ENCODE data around the gene C2orf68.
"Not testable (repeated sequence)": the region's sequence is repeated elsewhere in the genome, so short reads cannot be mapped to it uniquely, and the experiment has no call there.

C2orf68 gene

GRCh38 chr2:85598594-85599340 is 13.1 kb downstream of the C2orf68 start:
- no peak for DNase-seq (ENCODE audit: low read depth)

- DNase-seq (ENCODE audit: low read depth): no peak
Measured at GRCh38 chr2:85597241-85597640, 14.6 kb downstream of the C2orf68 start.

GRCh38 chr2:85596486-85597143 is 15.3 kb downstream of the C2orf68 start:
- DNase-seq (ENCODE audit: low read depth): no peak

GRCh38 chr2:85596026-85596333 is 15.9 kb downstream of the C2orf68 start:
- no peak for DNase-seq (ENCODE audit: low read depth)

DNA sequence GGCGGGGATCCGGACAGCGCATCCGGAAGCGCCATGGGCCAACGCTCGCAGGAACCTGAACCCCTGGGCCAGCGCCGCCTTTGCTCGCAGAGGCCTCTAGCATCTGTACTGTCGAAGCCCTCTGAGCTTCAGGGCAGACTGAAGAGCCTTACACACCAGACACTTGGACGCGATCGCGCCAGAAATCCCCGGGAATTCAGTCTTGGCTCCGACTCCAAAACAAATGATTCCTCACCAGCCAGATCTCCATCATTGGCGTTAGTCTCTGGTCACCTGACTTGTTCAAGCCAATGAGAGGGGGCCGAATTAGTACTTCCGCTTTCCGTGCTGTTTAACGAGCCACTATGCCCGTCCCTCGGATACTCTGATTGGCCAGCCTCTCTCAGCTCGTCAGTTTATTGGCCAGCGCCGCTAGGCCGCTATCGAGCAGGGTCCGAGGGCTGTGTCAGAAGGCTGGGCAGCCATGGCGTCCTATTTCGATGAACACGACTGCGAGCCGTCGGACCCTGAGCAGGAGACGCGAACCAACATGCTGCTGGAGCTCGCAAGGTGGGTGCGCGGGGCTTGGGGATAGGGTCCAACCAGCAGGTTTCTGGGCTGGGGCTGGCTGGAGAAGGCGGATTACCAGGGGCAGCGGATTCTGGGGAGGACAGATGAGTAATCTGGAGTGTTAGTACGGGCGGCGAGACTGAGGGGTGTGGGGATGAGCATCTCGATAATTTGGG is 16.4 kb downstream of the C2orf68 start, which contains the start of gene RNF181:
RNF181 (plus strand) TSS at position 445 of the 725 bp plus-strand sequence; CDS start at position 464, 19 bp downstream.
- peak; percentile 100 for DNase-seq (ENCODE audit: low read depth)

GRCh38 chr2:85594715-85595300 is 17.1 kb downstream of the C2orf68 start:
- DNase-seq (ENCODE audit: low read depth): no peak

DNA sequence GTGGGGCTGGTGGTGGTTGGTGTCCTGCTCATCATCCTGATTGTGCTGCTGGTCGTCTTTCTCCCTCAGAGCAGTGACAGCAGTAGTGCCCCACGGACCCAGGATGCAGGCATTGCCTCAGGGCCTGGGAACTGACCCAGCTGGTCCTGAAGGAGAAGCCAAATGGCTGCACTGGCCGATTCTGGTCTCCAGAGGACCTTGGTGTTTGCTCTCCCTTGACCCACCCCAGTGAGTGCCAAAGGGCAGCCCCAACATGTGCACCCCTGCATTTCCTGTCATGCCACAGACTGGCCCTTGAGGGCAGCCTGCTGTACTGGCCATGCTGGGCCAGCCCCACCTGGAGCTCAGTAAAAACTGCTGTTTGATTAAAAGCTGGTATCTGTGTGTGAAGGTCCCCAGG is 18.8 kb downstream of the C2orf68 start:
- DNase-seq (ENCODE audit: low read depth): no peak

DNA sequence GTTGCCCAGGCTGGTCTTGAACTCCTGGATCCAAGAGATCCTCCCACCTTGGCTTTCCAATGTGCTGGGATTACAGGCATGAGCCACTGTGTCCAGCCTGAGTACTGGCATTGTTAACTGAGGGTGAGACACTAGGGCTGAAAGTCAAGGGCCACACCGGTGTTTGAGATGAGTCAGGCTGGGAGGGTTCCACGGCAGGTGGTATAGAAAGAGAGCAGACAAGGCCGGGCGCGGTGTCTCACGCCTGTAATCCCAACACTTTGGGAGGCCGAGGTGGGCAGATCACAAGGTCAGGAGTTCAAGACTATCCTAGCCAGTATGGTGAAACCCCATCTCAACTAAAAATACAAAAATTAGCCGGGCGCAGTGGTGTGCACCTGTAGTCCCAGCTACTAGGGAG is 19.6 kb downstream of the C2orf68 start:
- DNase-seq (ENCODE audit: low read depth): not testable (repeated sequence)

- no peak for DNase-seq (ENCODE audit: low read depth)
Measured at GRCh38 chr2:85591563-85591962, 20.3 kb downstream of the C2orf68 start.

DNA sequence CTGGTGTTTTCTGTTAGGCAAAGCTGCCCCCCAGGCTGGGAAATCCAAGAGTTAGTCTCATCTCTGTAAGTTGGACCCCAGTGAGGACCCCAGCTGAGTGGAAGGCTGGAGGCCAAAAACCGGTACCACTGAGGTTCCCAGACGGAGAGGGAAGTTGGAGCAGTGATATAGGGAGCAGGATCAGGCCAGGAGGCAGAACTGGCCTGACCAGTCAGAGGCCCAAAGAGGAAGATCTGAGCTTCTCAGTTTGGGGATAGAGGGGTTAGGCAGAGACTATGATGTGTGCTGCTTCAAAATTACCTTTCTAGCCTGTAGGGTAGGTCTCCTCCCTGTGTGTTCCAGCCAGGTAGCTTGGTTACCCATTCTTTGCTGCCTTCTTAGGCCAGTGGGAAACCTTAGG is 20.9 kb downstream of the C2orf68 start:
- DNase-seq (ENCODE audit: low read depth): no peak

DNA sequence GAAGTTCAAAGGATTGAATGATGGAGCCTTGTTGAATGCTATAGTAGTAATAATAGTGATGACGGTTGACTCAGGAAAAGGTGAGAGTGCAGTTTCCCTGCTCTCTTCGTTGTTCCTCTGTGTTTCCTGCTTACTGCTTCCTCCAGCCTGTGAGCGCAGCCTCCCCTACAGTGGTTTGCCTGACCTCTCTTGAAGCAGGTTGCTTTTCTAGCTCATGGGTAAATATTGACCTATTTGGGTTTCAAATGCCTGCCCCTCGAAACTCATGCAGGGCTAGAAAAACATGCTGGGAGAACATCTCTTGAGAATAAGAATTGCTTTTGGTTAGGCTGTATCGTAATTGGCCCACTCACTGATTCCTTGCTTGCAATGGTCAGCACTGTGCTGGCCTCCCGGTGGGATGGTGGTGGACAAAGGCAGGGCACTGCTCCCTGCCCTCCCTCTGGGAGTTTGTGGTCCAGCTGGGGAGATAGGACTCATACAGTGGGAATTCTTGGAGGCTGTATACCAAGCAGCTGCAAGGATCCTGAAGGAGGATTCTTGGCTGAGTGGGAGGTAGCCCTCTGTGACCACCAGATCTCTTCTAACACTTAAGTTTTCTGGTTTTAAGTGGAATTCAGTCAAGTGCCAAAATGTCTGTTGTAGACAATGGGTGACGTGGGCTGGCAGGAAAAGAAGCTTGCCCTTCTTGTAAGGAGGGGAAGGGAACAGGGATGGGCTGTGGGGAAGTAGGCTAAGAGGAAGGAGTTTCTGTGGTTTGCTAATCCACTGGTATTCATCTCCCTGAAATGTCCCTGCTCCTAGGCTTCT is 21.7 kb downstream of the C2orf68 start:
- peak; percentile 89 for DNase-seq (ENCODE audit: low read depth)

DNA sequence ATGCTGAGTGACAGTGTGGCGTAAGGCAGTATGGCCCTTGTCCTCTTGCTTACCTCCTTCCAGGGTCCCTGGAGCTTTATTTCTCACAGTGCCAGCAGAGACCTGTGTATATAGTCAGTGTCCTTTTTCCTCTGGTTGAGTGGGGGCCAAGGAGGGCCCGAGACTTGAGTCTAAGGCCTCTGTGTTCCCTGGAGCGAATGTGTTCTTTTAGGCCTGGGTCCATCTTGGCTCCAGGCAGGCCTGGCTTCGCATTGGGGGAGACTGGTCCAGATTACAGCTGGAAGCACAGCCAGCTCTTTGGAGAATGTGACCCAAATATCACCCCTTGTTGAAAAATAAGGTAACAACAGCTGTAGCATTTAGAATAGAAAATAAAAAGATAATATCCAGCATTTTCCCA is 22.7 kb downstream of the C2orf68 start:
- no peak for DNase-seq (ENCODE audit: low read depth)

GRCh38 chr2:85588645-85589044 is 23.2 kb downstream of the C2orf68 start:
- no peak for DNase-seq (ENCODE audit: low read depth)

DNA sequence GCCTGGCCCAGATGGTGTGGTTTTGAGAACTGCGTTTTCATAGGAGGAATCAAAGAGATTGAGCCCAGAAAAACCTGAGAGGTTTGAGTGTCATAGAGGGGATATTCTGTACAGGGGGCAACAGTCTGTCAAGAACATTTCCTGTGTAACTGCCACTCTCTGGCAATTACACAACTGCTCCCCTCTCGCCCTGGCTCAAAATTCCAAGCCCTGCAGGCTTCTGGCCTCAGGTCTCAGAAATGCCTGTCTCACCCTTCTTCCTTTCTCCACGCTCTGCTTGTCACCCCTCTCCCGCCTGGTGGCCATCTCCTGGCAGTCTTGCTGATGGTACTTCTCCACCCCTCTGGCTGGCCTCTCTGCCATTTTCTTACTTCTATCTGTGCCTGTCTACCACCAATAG is 23.6 kb downstream of the C2orf68 start:
- no peak for DNase-seq (ENCODE audit: low read depth)

GRCh38 chr2:85585781-85586105 is 26.1 kb downstream of the C2orf68 start:
- no peak for DNase-seq (ENCODE audit: low read depth)

GRCh38 chr2:85584857-85585780 is 26.7 kb downstream of the C2orf68 start:
- DNase-seq (ENCODE audit: low read depth): peak; percentile 72

GRCh38 chr2:85584354-85584856 is 27.5 kb downstream of the C2orf68 start, which contains the start of gene VAMP5:
Gene VAMP5, plus strand, starts transcription at chr2:85584431. Its CDS starts 60 bp downstream, at chr2:85584491.
- DNase-seq (ENCODE audit: low read depth): no peak

GRCh38 chr2:85583667-85584353 is 28.1 kb downstream of the C2orf68 start:
- DNase-seq (ENCODE audit: low read depth): no peak

DNA sequence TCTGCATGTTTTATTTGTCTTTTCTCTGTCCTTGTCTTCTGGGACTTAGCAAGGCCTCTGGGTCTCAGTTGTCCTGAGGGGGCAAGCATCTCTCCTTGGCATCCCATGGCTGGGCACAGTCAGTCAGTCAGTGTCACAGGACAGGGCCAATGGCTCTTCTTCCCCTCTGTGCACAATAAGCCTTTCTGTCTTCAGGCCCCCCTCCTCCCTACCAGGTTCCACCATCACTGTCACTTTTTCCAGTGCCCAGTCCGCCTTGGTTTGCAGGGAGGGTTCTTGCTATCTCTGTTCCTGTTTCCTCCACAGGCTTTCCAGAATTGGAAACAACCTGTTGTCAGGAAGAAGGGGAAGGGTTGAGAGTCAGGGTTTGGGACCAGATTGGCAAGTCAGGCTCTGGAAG is 29.4 kb downstream of the C2orf68 start:
- no peak for DNase-seq (ENCODE audit: low read depth)

GRCh38 chr2:85580206-85580605 is 31.7 kb downstream of the C2orf68 start:
- no peak for DNase-seq (ENCODE audit: low read depth)

All from HS-27A (cell line).